Measurements from ENCODE around the gene ZBTB7B. TPM values are rescaled to one million over a fixed set of nuclear protein-coding genes. Genes with fewer than 3 reads are reported as not detected.

The ZBTB7B gene
- polyA plus RNA-seq, 3 donors from 2014 or later: 0.96 to 3.3 (median 1.8) TPM

DNA sequence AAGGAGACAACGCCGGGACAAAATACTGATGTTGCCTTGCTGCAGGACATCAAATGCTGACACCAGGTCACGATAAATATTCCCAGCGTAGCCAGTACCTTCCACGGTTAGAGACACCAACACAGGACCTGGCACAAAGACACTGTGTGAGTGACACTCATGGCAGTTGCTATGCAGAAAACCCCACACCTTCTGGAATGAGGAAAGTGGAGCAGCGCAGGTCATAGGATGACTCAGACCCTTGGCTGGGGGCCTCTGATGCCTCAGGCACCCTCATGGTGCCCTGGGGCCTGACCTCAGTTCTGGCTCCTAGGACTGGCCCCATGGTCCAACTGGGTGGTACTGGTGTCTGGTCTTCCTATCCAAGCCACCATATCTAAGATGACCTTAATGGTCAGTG is 24.0 kb downstream of the ZBTB7B start:
- Mint-ChIP-seq H3K4me3 (no peak overlapping the region), H3K4me1 (no peaks in the 10 kb centered on the region), H3K9me3 (peaks cover 0 to 2% (median 0%) of the 10 kb centered on the region in 6 donors), H3K36me3 (no peaks in the 10 kb centered on the region), H3K27me3 (ENCODE audit: low read depth in 3 of 3) (peaks cover 0 to 6% (median 3%) of the 10 kb centered on the region in 3 donors), H3K27ac (no peak overlapping the region)
- DNase-seq: no peak

DNA sequence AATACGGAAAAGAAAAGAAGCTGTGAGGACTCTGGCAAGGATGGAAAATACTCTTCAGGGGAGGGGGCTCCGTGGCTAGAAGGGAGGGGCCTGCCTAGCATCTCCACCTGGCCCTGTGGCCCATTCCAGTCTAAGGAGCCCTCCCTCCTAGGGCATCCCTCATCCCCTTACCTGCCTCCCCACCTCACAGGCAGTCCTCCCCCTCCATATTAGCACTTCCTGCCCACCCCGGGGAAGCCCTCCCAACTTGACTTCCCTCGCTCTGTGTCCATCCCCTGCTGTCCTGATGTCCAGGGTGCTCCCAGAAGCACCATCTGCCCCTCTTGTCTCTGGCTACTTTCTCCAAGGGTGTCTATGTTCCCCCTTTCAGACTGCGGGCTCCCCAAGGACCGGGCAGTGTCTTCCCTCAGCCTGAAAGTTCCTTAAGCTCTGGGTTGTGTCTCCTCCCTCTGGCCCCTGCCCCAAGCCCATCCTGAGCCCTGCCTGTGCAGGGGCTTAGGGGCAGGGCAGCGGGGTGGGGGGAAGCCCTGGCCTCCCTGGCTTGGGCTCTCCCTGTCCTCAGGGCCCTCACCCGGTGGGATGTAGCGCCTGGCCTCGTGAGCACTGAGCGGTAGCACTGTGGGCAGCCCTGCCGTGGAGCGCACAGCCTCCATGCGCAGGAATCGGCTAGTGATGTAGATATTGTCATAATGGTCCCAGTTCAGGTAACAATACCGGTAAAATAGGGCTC is 27.1 kb downstream of the ZBTB7B start:
- Mint-ChIP-seq H3K36me3 (no peaks in the 10 kb centered on the region), H3K27ac (no peak overlapping the region), H3K9me3 (peaks cover 0 to 3% (median 0%) of the 10 kb centered on the region in 6 donors), H3K4me1 (no peaks in the 10 kb centered on the region), H3K27me3 (ENCODE audit: low read depth in 3 of 3) (peaks cover 0 to 6% (median 2%) of the 10 kb centered on the region in 3 donors), H3K4me3 (no peak overlapping the region)
- no peak for DNase-seq

DNA sequence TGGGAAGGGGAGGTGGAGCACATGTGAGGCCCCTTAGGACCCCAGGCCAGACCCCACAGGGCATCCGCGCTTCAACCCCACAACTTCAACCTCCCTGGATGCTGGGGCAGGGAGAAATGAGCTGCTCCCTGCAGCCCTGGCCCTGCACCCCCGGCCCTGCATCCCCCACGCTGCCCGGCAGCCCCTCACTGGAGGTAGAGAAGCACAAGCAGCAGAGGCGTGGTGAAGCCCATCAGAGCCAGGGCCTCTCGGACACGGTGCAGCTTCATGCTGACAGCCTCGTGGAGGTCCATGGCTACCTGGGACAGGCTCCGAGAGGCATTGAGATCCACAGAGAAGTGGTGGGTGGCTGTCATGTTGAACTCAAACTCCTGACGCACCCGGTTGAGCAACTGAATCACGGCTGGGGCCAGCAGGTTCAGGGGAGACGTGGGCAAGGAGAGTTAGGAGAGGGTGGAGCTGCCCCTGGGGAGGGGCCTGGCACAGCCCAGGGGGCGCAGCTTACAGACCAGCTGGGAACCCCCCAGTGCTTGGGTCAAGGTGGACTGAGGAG is 27.7 kb downstream of the ZBTB7B start:
- Mint-ChIP-seq H3K36me3 (no peaks in the 10 kb centered on the region), H3K4me3 (no peak overlapping the region), H3K27ac (no peak overlapping the region), H3K9me3 (peaks cover 0 to 4% (median 0%) of the 10 kb centered on the region in 6 donors), H3K4me1 (no peaks in the 10 kb centered on the region), H3K27me3 (ENCODE audit: low read depth in 3 of 3) (peaks cover 0 to 6% (median 2%) of the 10 kb centered on the region in 3 donors)
- DNase-seq: no peak

DNA sequence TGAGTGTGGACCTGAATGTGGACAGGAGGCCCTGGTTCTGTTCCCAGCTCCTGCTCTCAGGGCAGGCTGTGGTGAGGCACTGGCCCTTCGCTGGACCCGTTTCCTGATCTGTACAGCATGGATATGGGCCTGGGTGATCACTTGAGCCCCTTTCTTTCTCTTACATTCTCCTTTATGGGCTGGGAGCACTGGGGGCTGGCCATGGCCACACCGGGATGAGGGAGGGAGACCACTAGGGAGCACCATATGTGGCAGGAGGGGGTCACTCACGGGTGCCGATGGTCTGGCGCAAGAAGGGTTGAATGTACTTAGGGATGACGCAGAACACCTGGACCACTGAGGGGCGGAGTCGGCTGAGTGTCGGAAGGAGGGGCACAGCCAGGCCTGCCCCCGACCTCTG is 28.3 kb downstream of the ZBTB7B start:
- Mint-ChIP-seq H3K4me3 (no peak overlapping the region), H3K4me1 (no peaks in the 10 kb centered on the region), H3K36me3 (no peaks in the 10 kb centered on the region), H3K27ac (no peak overlapping the region), H3K9me3 (peaks cover 0 to 4% (median 0%) of the 10 kb centered on the region in 6 donors), H3K27me3 (ENCODE audit: low read depth in 3 of 3) (peaks cover 0 to 2% (median 2%) of the 10 kb centered on the region in 3 donors)
- DNase-seq: no peak

DNA sequence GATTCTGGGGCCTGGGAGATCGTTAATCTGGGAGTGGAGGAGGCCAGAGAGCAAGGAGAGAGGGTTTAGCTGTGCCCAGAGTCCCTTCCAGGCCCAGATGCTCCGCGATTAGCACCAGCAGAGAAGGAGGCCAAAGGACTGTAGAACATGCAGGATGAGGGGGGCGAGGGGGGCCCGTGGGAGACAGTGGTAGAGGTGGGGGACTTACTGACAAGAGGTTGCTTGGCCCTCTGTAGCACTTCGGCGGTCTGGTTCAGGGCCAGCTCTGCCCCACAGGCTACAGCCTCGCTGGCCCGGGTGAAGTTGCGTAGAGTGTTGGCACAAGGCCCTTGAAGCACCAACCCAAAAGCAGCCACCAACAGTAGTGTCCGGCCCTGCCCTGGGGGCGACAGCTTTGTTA is 30.3 kb downstream of the ZBTB7B start:
- Mint-ChIP-seq H3K4me3 (no peak overlapping the region), H3K9me3 (peaks cover 0 to 4% (median 0%) of the 10 kb centered on the region in 6 donors), H3K27ac (no peak overlapping the region), H3K36me3 (no peaks in the 10 kb centered on the region), H3K27me3 (ENCODE audit: low read depth in 3 of 3) (peaks cover 0 to 4% (median 2%) of the 10 kb centered on the region in 3 donors), H3K4me1 (no peaks in the 10 kb centered on the region)
- DNase-seq: no peak

DNA sequence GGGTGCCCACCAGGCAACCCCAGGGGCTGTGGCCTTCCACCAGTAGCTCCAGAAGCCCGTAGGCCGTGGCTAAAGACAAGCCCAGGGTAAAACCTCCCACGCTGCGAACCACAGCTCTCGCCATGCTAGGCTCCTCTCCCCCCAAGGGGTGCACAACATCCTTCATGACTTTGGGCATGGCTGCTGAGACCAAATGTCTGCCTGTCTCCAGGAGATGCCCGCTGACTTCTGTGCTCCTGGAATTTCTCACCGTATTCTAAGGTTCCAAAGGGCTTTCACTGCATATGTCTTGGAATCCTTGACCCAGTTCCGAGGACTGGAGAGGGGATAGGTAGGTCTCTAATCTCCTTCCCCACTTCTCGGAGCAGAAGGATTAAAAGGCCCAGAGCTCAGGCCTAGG is 30.9 kb downstream of the ZBTB7B start, which contains the start of the genes DCST1 and DCST2:
TSS of gene DCST1 (plus strand) at position 301 of the 400 bp plus-strand sequence. CDS start 213 bp downstream, outside the sequence.
TSS of gene DCST2 (minus strand) at position 258 of the 400 bp plus-strand sequence. CDS start at position 178, 80 bp downstream.
- DNase-seq: no peak
- H3K27ac Mint-ChIP-seq: no peak within 1 kb of the TSS
- peaks cover 0 to 5% (median 2%) of the 10 kb centered on the region in 3 donors for H3K27me3 Mint-ChIP-seq (ENCODE audit: low read depth in 3 of 3)
- H3K4me3 Mint-ChIP-seq: no peak within 1 kb of the TSS
- no peaks in the 10 kb centered on the region for H3K36me3 Mint-ChIP-seq
- peaks cover 0 to 4% (median 0%) of the 10 kb centered on the region in 6 donors for H3K9me3 Mint-ChIP-seq
- H3K4me1 Mint-ChIP-seq: no peaks in the 10 kb centered on the region

DNA sequence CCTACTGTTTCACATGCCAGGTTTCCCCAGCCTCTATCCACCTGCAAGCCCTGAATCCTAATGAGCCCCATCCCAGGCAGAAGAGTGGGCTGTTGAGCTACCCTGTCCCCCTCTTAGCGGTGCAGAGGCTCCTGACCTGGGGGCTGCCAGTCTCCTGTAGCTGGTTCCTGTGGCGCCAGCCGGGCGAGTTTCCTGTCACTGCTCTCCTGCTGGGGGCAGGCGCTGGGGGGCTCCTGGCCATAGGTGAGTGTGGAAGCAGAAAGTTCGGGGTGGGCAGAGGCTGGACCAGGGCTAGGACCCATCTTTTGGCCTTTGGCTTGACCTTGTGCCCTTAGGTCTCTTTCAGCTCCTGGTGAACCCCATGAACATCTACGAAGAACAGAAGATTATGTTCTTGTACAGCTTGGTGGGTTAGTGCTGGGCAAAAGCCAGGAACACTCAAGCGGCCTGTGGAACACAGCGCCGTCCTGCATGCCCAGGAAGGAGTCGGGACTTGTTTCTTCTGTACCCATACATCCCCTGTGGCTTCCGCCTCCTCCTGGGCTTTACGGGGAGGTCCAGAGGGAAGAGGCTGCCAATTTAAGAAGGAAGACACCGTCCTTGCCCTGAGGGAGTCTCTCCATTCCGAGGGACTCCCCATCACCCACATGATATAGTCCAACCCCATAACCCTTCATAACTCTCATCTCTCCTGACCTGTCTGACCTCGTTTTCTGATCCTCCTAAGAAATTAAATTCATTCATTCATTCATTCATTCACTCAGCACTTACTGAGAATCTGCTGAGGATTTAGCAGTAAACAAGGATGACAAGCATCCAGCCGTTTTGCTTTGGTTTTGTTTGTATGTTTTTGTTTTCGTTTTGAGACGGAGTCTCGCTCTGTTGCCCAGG is 32.0 kb downstream of the ZBTB7B start:
- H3K27ac Mint-ChIP-seq: no peak overlapping the region
- peaks cover 0 to 3% (median 0%) of the 10 kb centered on the region in 3 donors for H3K27me3 Mint-ChIP-seq (ENCODE audit: low read depth in 3 of 3)

DNA sequence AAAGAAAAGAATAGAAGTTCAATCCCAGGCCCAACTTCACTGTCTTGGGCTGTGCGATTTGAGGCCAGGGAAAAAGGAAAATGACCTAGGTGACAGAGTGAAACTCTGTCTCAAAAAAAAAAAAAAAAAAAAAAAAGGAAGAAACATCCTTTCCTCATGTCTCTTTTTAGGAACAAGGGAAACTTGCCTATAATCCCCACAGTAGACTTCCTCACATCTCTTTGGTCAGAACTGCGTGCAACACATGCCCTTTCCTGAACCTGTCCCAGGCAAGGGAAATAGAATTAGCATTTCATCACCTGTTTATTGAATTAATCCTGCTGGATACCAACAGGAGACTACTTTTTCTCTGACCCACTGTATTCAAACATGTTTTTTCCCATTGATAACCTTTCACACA is 33.3 kb downstream of the ZBTB7B start:
- Mint-ChIP-seq H3K27me3 (ENCODE audit: low read depth in 3 of 3) (peaks cover 0 to 3% (median 0%) of the 10 kb centered on the region in 3 donors), H3K36me3 (no peaks in the 10 kb centered on the region), H3K9me3 (peaks cover 0 to 2% (median 0%) of the 10 kb centered on the region in 6 donors), H3K27ac (no peak overlapping the region), H3K4me3 (no peak overlapping the region), H3K4me1 (no peaks in the 10 kb centered on the region)
- no peak for DNase-seq

More for the DNA sequence above, 32.0 kb downstream of the ZBTB7B start:
- no peak for DNase-seq
- no peaks in the 10 kb centered on the region for H3K4me1 Mint-ChIP-seq
- H3K9me3 Mint-ChIP-seq: peaks cover 0 to 4% (median 0%) of the 10 kb centered on the region in 6 donors
- H3K4me3 Mint-ChIP-seq: no peak overlapping the region
- H3K36me3 Mint-ChIP-seq: no peaks in the 10 kb centered on the region

DNA sequence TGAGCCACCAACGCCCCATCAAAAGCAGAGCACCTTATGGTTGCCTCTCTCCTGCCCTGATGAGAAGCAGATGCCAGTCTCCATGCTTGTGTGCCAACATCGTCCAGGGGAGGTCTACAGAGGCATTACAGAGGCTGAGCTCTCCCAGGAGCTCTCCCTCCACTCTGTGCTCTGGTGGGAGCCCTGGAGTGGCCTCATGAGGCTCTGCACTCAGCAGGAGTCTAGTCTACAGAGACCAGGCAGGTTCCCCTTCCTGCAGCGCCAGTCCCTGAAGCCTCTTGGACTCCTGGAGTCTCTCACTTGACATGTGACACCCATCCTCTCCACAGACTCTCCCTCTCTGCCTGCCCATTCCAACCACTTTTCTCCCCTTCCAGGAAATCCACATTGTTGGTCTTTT is 34.4 kb downstream of the ZBTB7B start:
- peaks cover 0 to 3% (median 0%) of the 10 kb centered on the region in 3 donors for H3K27me3 Mint-ChIP-seq (ENCODE audit: low read depth in 3 of 3)
- H3K4me3 Mint-ChIP-seq: no peak overlapping the region
- no peak overlapping the region for H3K27ac Mint-ChIP-seq
- no peaks in the 10 kb centered on the region for H3K4me1 Mint-ChIP-seq
- H3K9me3 Mint-ChIP-seq: peaks cover 0 to 2% (median 0%) of the 10 kb centered on the region in 6 donors
- no peak for DNase-seq
- no peaks in the 10 kb centered on the region for H3K36me3 Mint-ChIP-seq

DNA sequence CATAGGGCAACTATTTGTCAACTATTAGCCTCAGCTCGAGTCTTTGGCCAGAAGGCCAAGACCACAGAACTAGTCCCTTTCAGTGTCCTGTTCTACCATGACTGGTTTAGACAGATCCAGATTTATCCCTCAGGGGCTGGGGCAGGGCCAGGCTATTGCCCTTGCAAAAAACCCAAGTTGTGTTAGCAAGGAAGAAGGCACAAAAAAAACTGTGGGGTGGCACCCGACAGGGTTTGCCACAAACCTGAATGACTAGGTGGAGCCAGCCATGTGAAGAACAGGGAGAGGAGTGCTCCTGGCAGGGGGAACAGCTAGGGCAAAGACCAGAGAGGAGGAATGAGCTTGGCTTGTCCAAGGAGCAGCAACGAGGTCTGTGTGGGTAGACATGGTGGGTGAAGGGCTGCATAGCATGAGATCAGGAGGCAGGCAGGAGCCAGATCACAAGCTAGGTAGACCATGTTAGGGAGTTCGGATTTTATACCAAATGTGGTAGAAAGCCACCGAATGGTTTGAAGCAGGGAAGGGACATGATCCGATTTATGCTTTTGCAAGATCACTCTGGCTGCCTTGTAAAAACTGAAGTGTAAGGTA is 35.3 kb downstream of the ZBTB7B start:
- DNase-seq: no peak
- Mint-ChIP-seq H3K9me3 (peaks cover 0 to 2% (median 0%) of the 10 kb centered on the region in 6 donors), H3K4me3 (no peak overlapping the region), H3K27me3 (ENCODE audit: low read depth in 3 of 3) (peaks cover 0 to 3% (median 0%) of the 10 kb centered on the region in 3 donors), H3K27ac (no peak overlapping the region), H3K36me3 (no peaks in the 10 kb centered on the region), H3K4me1 (no peaks in the 10 kb centered on the region)

DNA sequence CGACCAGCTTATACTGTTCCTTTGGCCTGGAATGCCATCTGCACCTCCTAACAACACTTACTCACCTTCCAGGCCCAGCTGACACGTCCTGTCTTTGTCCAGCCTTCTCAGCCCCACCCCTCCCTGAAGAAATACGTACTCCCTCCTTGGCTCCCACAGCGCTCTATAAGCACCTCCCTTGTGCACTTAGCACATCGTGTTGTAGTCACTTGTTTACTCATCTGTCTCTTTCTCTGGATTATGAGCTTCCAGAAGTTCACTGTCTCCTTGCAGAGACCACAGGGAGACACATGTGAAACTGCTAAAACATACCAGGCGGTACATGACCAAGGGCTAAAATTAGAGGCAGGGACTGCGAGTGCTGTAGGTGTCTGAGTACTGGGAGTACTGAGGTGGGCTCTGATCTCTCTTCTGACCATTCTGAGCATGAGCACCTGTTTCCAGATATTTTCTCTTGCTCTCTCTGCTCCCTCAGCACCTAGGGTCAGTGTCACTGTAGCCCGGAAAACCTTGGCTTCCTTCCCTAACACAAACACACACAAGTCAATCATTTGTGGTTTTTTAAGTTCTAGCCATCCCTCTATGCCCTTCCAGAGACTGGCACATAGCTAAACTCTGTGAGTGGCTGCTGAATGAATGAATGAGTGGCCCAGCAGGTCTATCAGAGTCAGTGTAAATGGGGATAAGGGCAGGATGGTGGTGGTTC is 36.2 kb downstream of the ZBTB7B start:
- DNase-seq: no peak
- no peaks in the 10 kb centered on the region for H3K4me1 Mint-ChIP-seq
- no peaks in the 10 kb centered on the region for H3K36me3 Mint-ChIP-seq
- H3K27ac Mint-ChIP-seq: no peak overlapping the region
- peaks cover 0 to 3% (median 0%) of the 10 kb centered on the region in 3 donors for H3K27me3 Mint-ChIP-seq (ENCODE audit: low read depth in 3 of 3)
- H3K9me3 Mint-ChIP-seq: peaks cover 0 to 2% (median 0%) of the 10 kb centered on the region in 6 donors
- no peak overlapping the region for H3K4me3 Mint-ChIP-seq

DNA sequence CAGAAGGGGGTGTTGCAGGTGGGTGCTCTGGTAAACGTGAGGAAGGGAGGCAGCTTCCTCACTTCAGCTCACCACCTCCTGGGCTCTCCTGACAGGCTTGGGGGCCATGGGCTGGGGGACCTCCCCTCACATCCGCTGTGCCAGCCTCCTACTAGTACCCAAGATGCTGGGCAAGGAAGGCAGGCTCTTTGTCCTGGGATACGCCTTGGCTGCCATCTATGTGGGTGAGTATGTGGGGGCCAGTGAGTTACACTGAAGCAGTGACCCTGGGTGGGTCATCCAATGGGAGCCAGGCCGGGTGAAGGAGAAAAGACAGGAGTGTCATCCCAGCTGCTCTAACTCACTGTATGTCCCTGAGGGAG is 36.7 kb downstream of the ZBTB7B start:
- Mint-ChIP-seq H3K4me3 (no peak overlapping the region), H3K9me3 (peaks cover 0 to 2% (median 0%) of the 10 kb centered on the region in 6 donors), H3K36me3 (no peaks in the 10 kb centered on the region), H3K4me1 (no peaks in the 10 kb centered on the region), H3K27me3 (ENCODE audit: low read depth in 3 of 3) (peaks cover 0 to 3% (median 0%) of the 10 kb centered on the region in 3 donors), H3K27ac (no peak overlapping the region)
- DNase-seq: no peak
